NCI-H524 treated with DMSO at 0.1 percent for 48 hours (cell line): ENCODE data around the gene TMPRSS3.
"Not testable (repeated sequence)": the region's sequence is repeated elsewhere in the genome, so short reads cannot be mapped to it uniquely, and the experiment has no call there.

Source experiments
- DNase-seq: peaks from one replicate; lab custom pipeline; 2025; lab: John Stamatoyannopoulos, UW

Gene TMPRSS3

GRCh38 chr21:42427809-42428419 lies 32.1 kb upstream of the TMPRSS3 start:
- no peak for DNase-seq

- DNase-seq, result no peak
Measured at GRCh38 chr21:42426876-42427480, 31.1 kb upstream of the TMPRSS3 start.

- no peak for DNase-seq
Measured at GRCh38 chr21:42426424-42426823, 30.6 kb upstream of the TMPRSS3 start.

GRCh38 chr21:42425591-42425990 lies 29.7 kb upstream of the TMPRSS3 start:
- no peak for DNase-seq

GRCh38 chr21:42424914-42425541 lies 29.2 kb upstream of the TMPRSS3 start:
- DNase-seq, result peak; percentile 82

- DNase-seq, result no peak
Measured at GRCh38 chr21:42423685-42424084, 27.8 kb upstream of the TMPRSS3 start.

GRCh38 chr21:42423197-42423675 lies 27.4 kb upstream of the TMPRSS3 start:
- no peak for DNase-seq

- DNase-seq, result no peak
Measured at GRCh38 chr21:42421018-42421793, 25.4 kb upstream of the TMPRSS3 start.

GRCh38 chr21:42419845-42420244 lies 24.0 kb upstream of the TMPRSS3 start:
- no peak for DNase-seq

- no peak for DNase-seq
Measured at GRCh38 chr21:42418886-42419285, 23.0 kb upstream of the TMPRSS3 start.

GRCh38 chr21:42417533-42417932 lies 21.7 kb upstream of the TMPRSS3 start:
- DNase-seq, result no peak

GRCh38 chr21:42414928-42415769 lies 19.3 kb upstream of the TMPRSS3 start:
- DNase-seq, result no peak

- no peak for DNase-seq
Measured at GRCh38 chr21:42414553-42414927, 18.7 kb upstream of the TMPRSS3 start.

- DNase-seq, result no peak
Measured at GRCh38 chr21:42414066-42414465, 18.2 kb upstream of the TMPRSS3 start.

GRCh38 chr21:42413500-42413899 lies 17.6 kb upstream of the TMPRSS3 start:
- no peak for DNase-seq

GRCh38 chr21:42413093-42413492 lies 17.2 kb upstream of the TMPRSS3 start:
- DNase-seq, result no peak

- DNase-seq, result no peak
Measured at GRCh38 chr21:42412636-42412933, 16.7 kb upstream of the TMPRSS3 start.

- no peak for DNase-seq
Measured at GRCh38 chr21:42411891-42412635, 16.2 kb upstream of the TMPRSS3 start.

GRCh38 chr21:42411197-42411869 lies 15.5 kb upstream of the TMPRSS3 start:
- no peak for DNase-seq

- no peak for DNase-seq
Measured at GRCh38 chr21:42409366-42409765, 13.5 kb upstream of the TMPRSS3 start.

- not testable (repeated sequence) for DNase-seq
Measured at GRCh38 chr21:42408718-42409117, 12.9 kb upstream of the TMPRSS3 start.
